Measurements from ENCODE around the gene DSCAM. TPM values are rescaled to one million over a fixed set of nuclear protein-coding genes. Genes with fewer than 3 reads are reported as not detected.

Gene DSCAM
- total RNA-seq, 4 donors from 2014 or later = 0.07 TPM; not detected in 3

- no peaks in the 10 kb centered on the region for H3K27me3 ChIP-seq
- no peak for DNase-seq
- no peaks in the 10 kb centered on the region for H3K4me1 ChIP-seq
- H3K27ac ChIP-seq = no peak overlapping the region
- H3K36me3 ChIP-seq = no peaks in the 10 kb centered on the region
- no peaks in the 10 kb centered on the region for H3K9me3 ChIP-seq
- intact Hi-C loops (cut with DNase I; ENCODE audit: low total_unique reads) = no loop called here
- no peak overlapping the region for H3K4me3 ChIP-seq
- no peak for TF ChIP-seq CTCF (IDR thresholded peaks at IDR 0.05)
- no peak for TF ChIP-seq POLR2A (IDR thresholded peaks at IDR 0.05)
Measured at GRCh38 chr21:40706806-40707655, 139.9 kb downstream of the DSCAM start.

- no peak for TF ChIP-seq CTCF (IDR thresholded peaks at IDR 0.05)
- TF ChIP-seq POLR2A (IDR thresholded peaks at IDR 0.05) = no peak
- H3K4me3 ChIP-seq = no peak overlapping the region
- no peaks in the 10 kb centered on the region for H3K27me3 ChIP-seq
- H3K27ac ChIP-seq = no peak overlapping the region
- intact Hi-C loops (cut with DNase I; ENCODE audit: low total_unique reads) = no loop called here
- H3K4me1 ChIP-seq = no peaks in the 10 kb centered on the region
- DNase-seq = no peak
- H3K36me3 ChIP-seq = no peaks in the 10 kb centered on the region
- no peaks in the 10 kb centered on the region for H3K9me3 ChIP-seq
Measured at GRCh38 chr21:40706176-40706575, 140.8 kb downstream of the DSCAM start.

- TF ChIP-seq CTCF (IDR thresholded peaks at IDR 0.05) = no peak
- TF ChIP-seq POLR2A (IDR thresholded peaks at IDR 0.05) = no peak
- Histone ChIP-seq H3K27me3 (no peaks in the 10 kb centered on the region), H3K27ac (no peak overlapping the region), H3K36me3 (no peaks in the 10 kb centered on the region), H3K4me3 (no peak overlapping the region), H3K4me1 (no peaks in the 10 kb centered on the region), H3K9me3 (no peaks in the 10 kb centered on the region)
- intact Hi-C loops (cut with DNase I; ENCODE audit: low total_unique reads) = no loop called here
- DNase-seq = no peak
Measured at GRCh38 chr21:40704141-40704540, 142.8 kb downstream of the DSCAM start.

GRCh38 chr21:40699366-40699765 lies 147.6 kb downstream of the DSCAM start:
- no peaks in the 10 kb centered on the region for H3K9me3 ChIP-seq
- H3K27me3 ChIP-seq = no peaks in the 10 kb centered on the region
- no peaks in the 10 kb centered on the region for H3K4me1 ChIP-seq
- intact Hi-C loops (cut with DNase I; ENCODE audit: low total_unique reads) = no loop called here
- no peak for DNase-seq
- H3K4me3 ChIP-seq = no peak overlapping the region
- H3K36me3 ChIP-seq = no peaks in the 10 kb centered on the region
- TF ChIP-seq POLR2A (IDR thresholded peaks at IDR 0.05) (no peak), CTCF (IDR thresholded peaks at IDR 0.05) (no peak)
- no peak overlapping the region for H3K27ac ChIP-seq

GRCh38 chr21:40696246-40696645 lies 150.7 kb downstream of the DSCAM start:
- no peak overlapping the region for H3K27ac ChIP-seq
- TF ChIP-seq CTCF (IDR thresholded peaks at IDR 0.05) (no peak), POLR2A (IDR thresholded peaks at IDR 0.05) (no peak)
- intact Hi-C loops (cut with DNase I; ENCODE audit: low total_unique reads) = no loop called here
- H3K36me3 ChIP-seq = no peaks in the 10 kb centered on the region
- DNase-seq = no peak
- no peaks in the 10 kb centered on the region for H3K9me3 ChIP-seq
- H3K4me1 ChIP-seq = no peaks in the 10 kb centered on the region
- H3K27me3 ChIP-seq = no peaks in the 10 kb centered on the region
- H3K4me3 ChIP-seq = no peak overlapping the region

Measured in uterus (tissue), 4 donors.